Endothelial cell (in vitro differentiated cells): ENCODE data around the gene ETV6. TPM values are rescaled to one million over a fixed set of nuclear protein-coding genes. Genes with fewer than 3 reads are reported as not detected.

Experiments
- DNase-seq: peaks from one replicate; pipeline ENCODE4 v3.0.0; 2021; ENCODE audit warnings: low spot score
- H3K27ac Mint-ChIP-seq: one replicate; pipeline ENCODE4 v1.8.0; 2021; ENCODE audit warnings: mixed read lengths, inconsistent platforms; ENCODE audit not compliant: unreplicated experiment
- H3K27me3 Mint-ChIP-seq: one replicate; pipeline ENCODE4 v1.8.0; 2021; ENCODE audit warnings: mild to moderate bottlenecking, moderate library complexity, mixed read lengths, inconsistent platforms; ENCODE audit not compliant: unreplicated experiment
- H3K36me3 Mint-ChIP-seq: one replicate; pipeline ENCODE4 v1.8.0; 2021; ENCODE audit warnings: mild to moderate bottlenecking, low read depth, mixed read lengths, inconsistent platforms; ENCODE audit not compliant: unreplicated experiment
- H3K4me1 Mint-ChIP-seq: one replicate; pipeline ENCODE4 v1.8.0; 2021; ENCODE audit warnings: mild to moderate bottlenecking, mixed read lengths, inconsistent platforms; ENCODE audit not compliant: unreplicated experiment
- H3K4me3 Mint-ChIP-seq: one replicate; pipeline ENCODE4 v1.8.0; 2021; ENCODE audit warnings: mild to moderate bottlenecking, mixed read lengths, inconsistent platforms; ENCODE audit not compliant: unreplicated experiment
- H3K9me3 Mint-ChIP-seq: one replicate; pipeline ENCODE4 v1.8.0; 2021; ENCODE audit warnings: mixed read lengths, inconsistent platforms; ENCODE audit not compliant: unreplicated experiment
- total RNA-seq: library from RNA; stranded (reverse); fragmentation: NEBNext Ultra II Directional; extraction: Animal tissue kit (Norgen Biotek cat#: 25700); gene quantifications from one replicate; pipeline ENCODE4 v1.2.1, GENCODE V29; 2021; ENCODE audit not compliant: unreplicated experiment
- TF ChIP-seq, protein P1 (sequence below): fragments of 200-600 bp; sonication (generic); IDR thresholded peaks from one replicate; pipeline ENCODE4 v1.5.0; 2021; ENCODE audit warnings: antibody characterized with exemption; ENCODE audit not compliant: unreplicated experiment

ETV6 gene
- total RNA-seq, 1 donor from 2014 or later, result 98.7 TPM

DNA sequence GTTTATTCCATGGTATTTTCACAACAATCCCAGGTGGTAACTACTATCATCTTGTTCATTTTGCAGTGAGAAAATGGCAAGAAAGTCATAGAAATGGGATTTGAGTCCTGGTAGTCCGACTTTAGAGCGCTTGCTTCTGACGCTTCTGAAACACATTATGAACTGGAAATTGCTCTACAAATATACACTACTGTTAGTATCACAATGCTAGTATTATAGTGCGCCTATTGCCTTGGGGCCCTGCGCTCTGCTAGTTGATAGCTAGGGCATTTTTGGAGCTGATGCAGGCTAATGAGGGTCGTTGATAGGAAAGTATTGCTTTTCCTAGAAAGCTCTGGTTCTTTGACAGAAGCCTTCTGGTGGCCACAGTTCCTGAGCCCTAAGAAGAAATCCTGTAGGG, 61.0 kb downstream of the ETV6 start:
- H3K9me3 Mint-ChIP-seq, result no peaks in the 10 kb centered on the region
- H3K4me1 Mint-ChIP-seq, result peaks cover 55% of the 10 kb centered on the region
- DNase-seq, result no peak
- H3K4me3 Mint-ChIP-seq, result no peak overlapping the region
- H3K36me3 Mint-ChIP-seq, result peaks cover 30% of the 10 kb centered on the region
- peaks cover 7% of the 10 kb centered on the region for H3K27me3 Mint-ChIP-seq
- TF ChIP-seq, protein P1, sequence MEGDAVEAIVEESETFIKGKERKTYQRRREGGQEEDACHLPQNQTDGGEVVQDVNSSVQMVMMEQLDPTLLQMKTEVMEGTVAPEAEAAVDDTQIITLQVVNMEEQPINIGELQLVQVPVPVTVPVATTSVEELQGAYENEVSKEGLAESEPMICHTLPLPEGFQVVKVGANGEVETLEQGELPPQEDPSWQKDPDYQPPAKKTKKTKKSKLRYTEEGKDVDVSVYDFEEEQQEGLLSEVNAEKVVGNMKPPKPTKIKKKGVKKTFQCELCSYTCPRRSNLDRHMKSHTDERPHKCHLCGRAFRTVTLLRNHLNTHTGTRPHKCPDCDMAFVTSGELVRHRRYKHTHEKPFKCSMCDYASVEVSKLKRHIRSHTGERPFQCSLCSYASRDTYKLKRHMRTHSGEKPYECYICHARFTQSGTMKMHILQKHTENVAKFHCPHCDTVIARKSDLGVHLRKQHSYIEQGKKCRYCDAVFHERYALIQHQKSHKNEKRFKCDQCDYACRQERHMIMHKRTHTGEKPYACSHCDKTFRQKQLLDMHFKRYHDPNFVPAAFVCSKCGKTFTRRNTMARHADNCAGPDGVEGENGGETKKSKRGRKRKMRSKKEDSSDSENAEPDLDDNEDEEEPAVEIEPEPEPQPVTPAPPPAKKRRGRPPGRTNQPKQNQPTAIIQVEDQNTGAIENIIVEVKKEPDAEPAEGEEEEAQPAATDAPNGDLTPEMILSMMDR, result no peak
- no peak overlapping the region for H3K27ac Mint-ChIP-seq

DNA sequence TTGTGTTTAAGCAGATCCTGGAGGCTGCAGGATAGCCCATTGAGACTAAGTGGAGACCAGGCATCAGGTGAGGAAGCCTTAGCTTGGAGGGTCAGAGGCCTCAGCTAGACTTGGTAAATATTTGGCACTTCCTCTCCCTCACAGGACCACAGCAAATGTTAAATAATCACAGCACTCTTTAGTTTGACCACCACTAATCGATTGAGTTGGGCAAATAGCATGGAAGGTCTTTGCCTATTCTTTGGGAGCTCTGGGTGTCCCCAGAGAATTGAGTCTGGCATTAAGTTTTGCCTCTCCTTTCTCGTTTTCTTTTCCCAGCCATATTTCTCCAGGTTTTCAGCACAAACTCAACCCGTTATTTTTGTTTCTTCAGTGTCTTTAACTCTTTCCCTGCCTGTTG, 61.4 kb downstream of the ETV6 start:
- H3K27me3 Mint-ChIP-seq, result peaks cover 7% of the 10 kb centered on the region
- H3K4me1 Mint-ChIP-seq, result peaks cover 55% of the 10 kb centered on the region
- no peak overlapping the region for H3K27ac Mint-ChIP-seq
- TF ChIP-seq, protein P1, result no peak
- H3K4me3 Mint-ChIP-seq, result no peak overlapping the region
- peaks cover 35% of the 10 kb centered on the region for H3K36me3 Mint-ChIP-seq
- H3K9me3 Mint-ChIP-seq, result no peaks in the 10 kb centered on the region
- no peak for DNase-seq

DNA sequence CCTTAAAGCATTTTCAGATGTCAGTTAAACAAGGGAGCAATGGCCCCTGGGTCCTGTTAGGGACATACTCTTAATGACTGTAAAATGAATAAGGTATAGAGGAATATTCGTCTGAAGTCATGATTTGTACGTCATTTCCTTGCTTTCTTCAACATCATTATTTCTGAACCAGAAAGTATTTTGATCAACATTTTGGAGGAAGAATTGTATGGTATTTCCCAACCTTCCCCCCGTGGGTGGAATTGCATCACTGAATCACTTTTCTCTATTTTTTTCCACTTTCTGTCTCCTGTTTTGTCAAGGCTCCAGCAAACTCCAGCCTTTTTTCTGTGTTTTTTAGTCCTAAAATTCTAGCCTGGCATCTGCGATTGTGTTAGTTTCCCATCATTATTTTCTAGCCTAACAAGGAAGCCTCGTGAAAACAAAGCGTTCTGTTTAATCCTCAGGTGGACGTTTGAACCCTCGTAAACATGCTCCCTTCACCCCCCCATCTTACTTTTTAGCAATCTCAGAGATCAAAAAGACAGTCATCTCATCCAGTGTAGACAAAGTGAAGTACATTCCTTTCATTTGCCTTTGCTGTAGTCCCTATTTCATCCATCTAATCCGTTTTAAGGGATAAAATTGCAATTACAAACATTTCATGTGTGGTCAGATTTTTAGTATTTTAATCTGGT, 62.3 kb downstream of the ETV6 start:
- Mint-ChIP-seq H3K4me1 (peaks cover 54% of the 10 kb centered on the region), H3K36me3 (peaks cover 36% of the 10 kb centered on the region), H3K27ac (no peak overlapping the region), H3K4me3 (no peak overlapping the region), H3K27me3 (peaks cover 7% of the 10 kb centered on the region), H3K9me3 (no peaks in the 10 kb centered on the region)
- TF ChIP-seq, protein P1, result no peak
- no peak for DNase-seq

DNA sequence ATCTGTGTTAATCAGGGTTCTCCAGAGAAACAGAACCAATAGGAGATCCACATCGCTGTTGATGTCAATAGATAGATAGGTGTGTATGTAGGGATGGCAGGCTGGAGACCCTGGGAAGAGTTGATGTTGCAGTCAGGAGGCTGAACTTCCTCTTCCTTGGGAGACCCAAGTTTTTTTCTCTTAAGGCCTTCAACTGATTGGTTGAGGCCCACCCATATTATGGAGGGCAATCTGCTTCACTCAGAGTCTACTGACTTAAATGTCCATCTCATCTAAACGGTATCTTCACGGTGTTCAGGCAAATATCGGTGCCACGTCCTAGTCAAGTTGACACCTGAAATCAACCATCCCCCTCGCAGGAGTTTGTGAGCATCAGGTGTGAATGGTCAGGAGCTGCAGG, 63.0 kb downstream of the ETV6 start:
- H3K27me3 Mint-ChIP-seq, result peaks cover 7% of the 10 kb centered on the region
- DNase-seq, result no peak
- peaks cover 36% of the 10 kb centered on the region for H3K36me3 Mint-ChIP-seq
- no peaks in the 10 kb centered on the region for H3K9me3 Mint-ChIP-seq
- no peak overlapping the region for H3K4me3 Mint-ChIP-seq
- H3K27ac Mint-ChIP-seq, result no peak overlapping the region
- peaks cover 57% of the 10 kb centered on the region for H3K4me1 Mint-ChIP-seq
- TF ChIP-seq, protein P1, result no peak

DNA sequence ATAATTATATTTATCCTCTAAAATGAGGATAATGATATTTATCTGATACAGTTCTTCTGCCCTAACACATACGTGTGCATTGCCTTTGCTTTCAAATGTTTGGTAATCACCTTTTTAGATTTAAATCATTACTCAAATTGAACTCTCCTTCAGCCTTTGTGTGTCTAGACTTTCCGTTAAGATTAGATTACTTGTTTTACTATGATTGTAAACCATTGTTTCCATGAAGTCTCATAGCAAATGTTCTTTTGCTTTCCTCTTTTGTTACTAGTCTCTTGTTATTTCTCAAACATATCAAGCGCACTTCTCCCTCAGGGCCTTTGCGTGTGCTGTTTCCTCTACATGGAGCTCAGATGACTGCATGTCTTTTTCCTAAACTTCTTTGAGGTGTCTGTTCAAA, 63.7 kb downstream of the ETV6 start:
- Mint-ChIP-seq H3K4me3 (no peak overlapping the region), H3K9me3 (no peaks in the 10 kb centered on the region), H3K4me1 (peaks cover 59% of the 10 kb centered on the region), H3K36me3 (peaks cover 30% of the 10 kb centered on the region), H3K27ac (no peak overlapping the region), H3K27me3 (peaks cover 7% of the 10 kb centered on the region)
- TF ChIP-seq, protein P1, result no peak
- DNase-seq, result no peak
